ENCODE measurements around the gene RAB28. TPM values are rescaled to one million over a fixed set of nuclear protein-coding genes. Genes with fewer than 3 reads are reported as not detected.

RAB28 gene
- total RNA-seq, 3 donors from 2014 or later: 13.0 to 23.6 (median 14.5) TPM

DNA sequence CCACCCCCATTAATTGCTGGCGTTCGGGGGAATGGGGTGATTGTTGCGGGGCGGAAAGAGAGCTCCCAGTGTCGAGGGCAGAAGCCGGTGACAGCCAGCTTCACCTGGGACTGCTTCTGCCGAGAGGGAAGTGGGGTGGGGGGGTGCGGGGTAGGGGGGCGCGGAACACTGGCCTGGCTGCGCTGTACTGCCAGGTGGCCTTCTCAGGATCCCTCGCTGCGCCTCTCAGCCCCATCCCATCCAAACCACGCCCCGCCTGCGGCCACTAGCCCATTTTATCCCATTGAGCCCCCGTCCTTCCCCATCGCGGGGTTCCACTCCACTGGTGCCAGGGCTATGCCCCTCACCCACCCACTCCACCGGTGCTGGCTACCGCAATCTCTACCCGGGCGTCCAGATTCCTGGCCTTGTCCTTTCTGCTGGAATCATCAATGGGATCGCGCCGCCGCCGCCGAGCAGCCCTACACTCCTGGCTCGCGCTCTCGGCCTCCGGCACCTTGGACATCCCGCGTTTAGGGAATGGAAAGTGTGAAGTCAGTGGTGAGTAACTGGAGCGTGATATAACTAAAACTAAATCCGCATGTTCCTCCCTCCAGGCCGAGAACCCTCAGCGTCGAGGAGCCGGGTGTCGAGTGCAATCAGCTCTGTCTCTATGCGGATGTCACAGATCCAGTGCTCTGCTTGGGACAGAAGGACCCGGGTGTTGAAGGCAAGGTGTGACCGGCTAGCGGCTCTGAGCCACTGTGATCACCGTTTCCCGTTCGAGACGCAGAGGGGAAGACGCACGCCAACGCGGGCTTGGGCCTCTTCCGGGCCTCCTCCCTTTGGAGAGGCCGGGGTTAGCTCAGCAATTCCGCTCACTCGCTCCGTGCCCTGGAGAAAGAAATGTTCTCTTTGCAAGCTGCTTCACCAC is 39.7 kb upstream of the RAB28 start:
- H3K36me3 ChIP-seq (ENCODE audit: low read depth): no peaks in the 10 kb centered on the region
- H3K4me1 ChIP-seq (ENCODE audit: low read depth): no peaks in the 10 kb centered on the region
- no peak for ATAC-seq
- no peak for DNase-seq
- no peak overlapping the region for H3K4me3 ChIP-seq
- TF ChIP-seq, protein P1, sequence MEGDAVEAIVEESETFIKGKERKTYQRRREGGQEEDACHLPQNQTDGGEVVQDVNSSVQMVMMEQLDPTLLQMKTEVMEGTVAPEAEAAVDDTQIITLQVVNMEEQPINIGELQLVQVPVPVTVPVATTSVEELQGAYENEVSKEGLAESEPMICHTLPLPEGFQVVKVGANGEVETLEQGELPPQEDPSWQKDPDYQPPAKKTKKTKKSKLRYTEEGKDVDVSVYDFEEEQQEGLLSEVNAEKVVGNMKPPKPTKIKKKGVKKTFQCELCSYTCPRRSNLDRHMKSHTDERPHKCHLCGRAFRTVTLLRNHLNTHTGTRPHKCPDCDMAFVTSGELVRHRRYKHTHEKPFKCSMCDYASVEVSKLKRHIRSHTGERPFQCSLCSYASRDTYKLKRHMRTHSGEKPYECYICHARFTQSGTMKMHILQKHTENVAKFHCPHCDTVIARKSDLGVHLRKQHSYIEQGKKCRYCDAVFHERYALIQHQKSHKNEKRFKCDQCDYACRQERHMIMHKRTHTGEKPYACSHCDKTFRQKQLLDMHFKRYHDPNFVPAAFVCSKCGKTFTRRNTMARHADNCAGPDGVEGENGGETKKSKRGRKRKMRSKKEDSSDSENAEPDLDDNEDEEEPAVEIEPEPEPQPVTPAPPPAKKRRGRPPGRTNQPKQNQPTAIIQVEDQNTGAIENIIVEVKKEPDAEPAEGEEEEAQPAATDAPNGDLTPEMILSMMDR (IDR thresholded peaks at IDR 0.05): no peak
- H3K9me3 ChIP-seq: no peaks in the 10 kb centered on the region
- intact Hi-C loops (cut with DNase I, micrococcal nuclease): no loop called here

DNA sequence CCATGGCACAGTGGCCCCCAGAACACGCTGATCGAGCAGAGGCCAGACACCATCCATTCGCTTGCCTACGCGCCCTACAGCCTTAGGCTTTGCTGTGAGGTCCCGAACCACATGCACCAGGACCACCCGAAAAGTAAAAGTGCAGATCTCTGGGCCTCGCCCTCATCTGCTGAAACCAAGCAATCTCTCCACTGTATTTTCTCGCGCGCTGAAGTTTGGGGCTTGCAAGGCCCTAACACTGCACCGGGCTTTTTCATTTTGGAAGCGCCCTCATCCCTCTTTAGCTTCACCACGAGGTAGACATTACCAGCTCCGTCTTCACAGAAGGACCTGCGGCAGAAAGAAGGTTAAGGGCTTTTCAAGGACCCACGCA is 39.0 kb upstream of the RAB28 start:
- DNase-seq (no peak), ATAC-seq (no peak)
- TF ChIP-seq, protein P1 (IDR thresholded peaks at IDR 0.05): no peak
- Histone ChIP-seq H3K36me3 (ENCODE audit: low read depth) (no peaks in the 10 kb centered on the region), H3K9me3 (no peaks in the 10 kb centered on the region), H3K4me1 (ENCODE audit: low read depth) (no peaks in the 10 kb centered on the region), H3K4me3 (no peak overlapping the region)
- intact Hi-C loops (cut with DNase I, micrococcal nuclease): no loop called here

DNA sequence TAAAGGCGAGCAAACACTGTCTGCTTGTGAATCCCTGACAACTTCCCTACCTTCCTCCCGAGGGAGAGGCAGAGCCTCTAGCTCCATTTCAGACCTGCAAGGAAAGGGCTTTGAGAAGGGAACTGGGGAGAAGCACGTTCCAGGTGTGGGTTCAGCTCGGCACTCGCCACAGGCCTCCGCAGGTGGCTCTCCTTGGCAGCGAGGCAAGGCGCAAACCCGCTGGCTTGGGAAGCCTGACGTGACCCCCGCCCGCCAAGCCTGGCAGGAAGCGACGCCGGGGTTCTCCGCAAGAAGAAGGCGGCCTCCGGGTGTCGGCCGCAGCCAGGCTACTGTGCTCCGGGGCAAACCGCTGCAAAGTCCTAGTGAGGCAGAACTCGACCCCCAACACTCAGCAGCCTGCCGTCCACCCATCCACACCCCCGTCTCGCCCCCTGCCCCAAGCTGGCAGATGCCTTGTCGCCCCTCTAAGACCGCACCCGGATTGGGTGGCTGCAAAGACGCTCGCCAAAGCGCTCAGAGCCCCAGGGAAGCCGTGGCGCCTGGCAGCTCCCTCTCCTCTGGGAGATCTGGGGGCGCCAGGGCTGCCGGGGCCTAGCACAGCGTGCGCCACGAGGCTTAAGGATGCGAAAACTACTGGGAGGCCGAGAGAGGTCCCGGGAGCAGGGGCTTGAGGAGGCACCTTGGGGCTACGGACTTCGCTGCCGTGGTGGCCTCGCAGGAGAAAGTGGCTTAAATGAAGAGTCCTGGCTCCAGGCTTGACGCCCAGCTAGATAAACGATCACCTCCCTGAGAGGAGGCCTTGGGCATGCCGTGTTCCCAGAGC is 38.4 kb upstream of the RAB28 start:
- TF ChIP-seq, protein P1 (IDR thresholded peaks at IDR 0.05): no peak
- ATAC-seq (no peak), DNase-seq (no peak)
- Histone ChIP-seq H3K4me3 (no peak overlapping the region), H3K9me3 (no peaks in the 10 kb centered on the region), H3K4me1 (ENCODE audit: low read depth) (no peaks in the 10 kb centered on the region), H3K36me3 (ENCODE audit: low read depth) (no peaks in the 10 kb centered on the region)
- intact Hi-C loops (cut with DNase I, micrococcal nuclease): no loop called here

DNA sequence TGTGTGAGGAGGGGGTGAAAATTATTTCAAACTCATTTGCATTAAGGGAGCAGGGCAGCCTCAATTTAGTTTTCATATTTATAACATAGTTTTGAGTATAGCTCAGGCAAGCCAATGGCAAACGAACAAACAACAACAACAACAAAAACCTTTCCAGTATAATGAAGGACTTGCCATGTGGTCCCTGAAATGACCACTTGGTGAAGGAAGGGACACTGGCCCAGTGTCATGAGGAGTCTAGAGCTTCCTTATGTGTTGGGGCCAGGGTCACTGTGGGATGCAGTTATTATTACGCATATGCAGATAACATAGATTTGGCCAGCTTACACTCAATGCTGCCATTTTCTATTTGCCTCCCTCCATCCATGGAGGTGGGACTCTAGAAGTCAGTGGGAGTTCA is 36.9 kb upstream of the RAB28 start:
- Histone ChIP-seq H3K4me3 (no peak overlapping the region), H3K36me3 (ENCODE audit: low read depth) (no peaks in the 10 kb centered on the region), H3K9me3 (no peaks in the 10 kb centered on the region), H3K4me1 (ENCODE audit: low read depth) (no peaks in the 10 kb centered on the region)
- intact Hi-C loops (cut with DNase I, micrococcal nuclease): no loop called here
- TF ChIP-seq, protein P1 (IDR thresholded peaks at IDR 0.05): no peak
- ATAC-seq (no peak), DNase-seq (no peak)

DNA sequence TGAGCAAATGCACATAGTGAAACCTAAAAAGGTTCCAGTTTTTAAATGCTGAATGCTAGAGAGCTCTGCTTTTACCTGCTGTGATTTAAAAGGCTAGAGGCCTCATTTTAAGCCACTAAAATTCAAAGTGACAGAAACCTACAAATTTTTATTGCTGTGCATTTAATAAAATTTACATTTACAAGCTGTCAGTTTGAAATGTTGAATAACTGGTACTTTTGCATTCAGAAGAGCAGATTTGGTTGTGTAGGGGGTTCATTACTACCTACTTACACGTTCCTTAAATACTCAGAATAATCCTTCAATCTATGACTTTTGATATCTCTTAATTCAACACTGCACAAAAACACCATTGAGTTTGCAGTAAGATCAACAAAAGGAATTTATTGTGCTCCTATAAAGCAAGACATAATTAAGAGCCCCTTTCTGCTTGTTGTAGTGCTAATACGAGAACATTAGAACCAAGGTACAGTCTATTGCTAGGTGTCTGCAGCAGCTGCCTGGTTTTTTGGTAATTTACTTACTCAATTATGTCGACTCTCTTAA is 32.2 kb upstream of the RAB28 start:
- no peaks in the 10 kb centered on the region for H3K36me3 ChIP-seq (ENCODE audit: low read depth)
- intact Hi-C loops (cut with DNase I, micrococcal nuclease): no loop called here
- ATAC-seq (no peak), DNase-seq (no peak)
- H3K4me3 ChIP-seq: no peak overlapping the region
- no peaks in the 10 kb centered on the region for H3K9me3 ChIP-seq
- TF ChIP-seq, protein P1 (IDR thresholded peaks at IDR 0.05): no peak
- H3K4me1 ChIP-seq (ENCODE audit: low read depth): no peaks in the 10 kb centered on the region

Measured in mucosa of descending colon (tissue), 3 donors.